GM23338 (cell line): ENCODE results near the gene THOC2. TPM values are rescaled to one million over a fixed set of nuclear protein-coding genes. Genes with fewer than 3 reads are reported as not detected.

ENCODE experiments used
- ETS1 ChIP-seq: IDR thresholded peaks from 2 replicates; pipeline ENCODE4 v1.6.1; 2016; ENCODE audit warnings: antibody characterized with exemption
- NANOG ChIP-seq: IDR thresholded peaks from 2 replicates; pipeline ENCODE4 v1.6.1; 2016; ENCODE audit warnings: antibody characterized with exemption, borderline replicate concordance
- REST ChIP-seq: IDR thresholded peaks from one replicate; pipeline ENCODE4 v1.6.1; 2018; ENCODE audit warnings: antibody characterized with exemption; ENCODE audit not compliant: unreplicated experiment
- ZNF462 ChIP-seq: fragments of 250-450 bp; sonication (Bioruptor Pico); IDR thresholded peaks from 2 replicates; pipeline ENCODE4 v1.5.0; 2020; ENCODE audit warnings: mild to moderate bottlenecking, moderate library complexity
- polyA plus RNA-seq: library from polyadenylated mRNA; unstranded; fragments of >200 nt; fragmentation: Nextera tagmentation; extraction: Ambion mirVana; gene quantifications from 2 replicates; pipeline ENCODE4 v1.2.1, GENCODE V29; 2016
- total RNA-seq: library from RNA; depleted of rRNA; stranded (reverse); fragments of >200 nt; shearing (Covaris generic); gene quantifications from 2 replicates; pipeline ENCODE4 v1.2.3, GENCODE V29; 2014

The THOC2 gene
- total and polyA plus RNA-seq, 2 experiments from 2014 or later: 86.6 to 138 TPM

GRCh38 chrX:123731258-123731986 is 1.4 kb downstream of the THOC2 start (continued):
- no peak for TF ChIP-seq ZNF462 (CRISPR knock-in tag)
- TF ChIP-seq ETS1: no peak
- no peak for TF ChIP-seq REST
- no peak for TF ChIP-seq NANOG
